PC-9 (cell line): ENCODE data around the gene OPN4.
A peak's percentile ranks its signal among the peaks of the same experiment; 100 is the strongest.

ENCODE experiments used
- EZH2 ChIP-seq: fragments of 200-600 bp; sonication (generic); IDR thresholded peaks from 2 replicates; pipeline ENCODE4 v1.8.0; 2017; ENCODE audit warnings: antibody characterized with exemption, low read depth
- TF ChIP-seq, protein P1 (sequence below): fragments of 200-600 bp; sonication (generic); conservative IDR thresholded peaks from 2 replicates; pipeline ENCODE4 v1.6.1; 2017; ENCODE audit warnings: mixed run types, antibody characterized with exemption, mild to moderate bottlenecking, moderate library complexity

DNA sequence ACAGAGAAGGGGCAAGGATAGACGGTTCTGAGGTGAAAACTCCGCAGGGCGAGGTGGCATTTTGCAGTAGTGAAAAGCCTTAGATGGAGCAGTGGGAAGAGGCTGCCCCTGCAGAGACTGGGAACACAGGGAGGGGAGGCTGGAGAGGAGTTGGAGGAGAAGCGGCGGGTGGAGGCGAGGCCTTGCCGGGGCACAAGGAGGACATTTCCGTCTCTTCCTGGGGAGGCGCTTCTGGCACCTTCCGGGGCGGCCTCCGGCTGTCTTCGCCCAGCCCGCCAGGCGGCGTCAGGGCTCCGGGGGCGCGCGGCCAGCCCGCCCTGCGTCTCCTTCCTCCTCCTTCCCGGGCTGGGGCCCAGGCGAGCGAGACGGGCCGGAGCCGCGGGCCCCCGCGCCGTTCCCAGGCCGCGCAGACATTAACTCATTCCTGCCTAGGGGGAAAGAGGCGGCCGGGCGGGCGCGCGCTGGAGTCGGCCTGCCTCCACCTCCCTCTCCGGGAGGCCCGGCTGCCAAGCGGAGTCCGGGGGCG, 56.7 kb downstream of the OPN4 start:
- TF ChIP-seq, protein P1, sequence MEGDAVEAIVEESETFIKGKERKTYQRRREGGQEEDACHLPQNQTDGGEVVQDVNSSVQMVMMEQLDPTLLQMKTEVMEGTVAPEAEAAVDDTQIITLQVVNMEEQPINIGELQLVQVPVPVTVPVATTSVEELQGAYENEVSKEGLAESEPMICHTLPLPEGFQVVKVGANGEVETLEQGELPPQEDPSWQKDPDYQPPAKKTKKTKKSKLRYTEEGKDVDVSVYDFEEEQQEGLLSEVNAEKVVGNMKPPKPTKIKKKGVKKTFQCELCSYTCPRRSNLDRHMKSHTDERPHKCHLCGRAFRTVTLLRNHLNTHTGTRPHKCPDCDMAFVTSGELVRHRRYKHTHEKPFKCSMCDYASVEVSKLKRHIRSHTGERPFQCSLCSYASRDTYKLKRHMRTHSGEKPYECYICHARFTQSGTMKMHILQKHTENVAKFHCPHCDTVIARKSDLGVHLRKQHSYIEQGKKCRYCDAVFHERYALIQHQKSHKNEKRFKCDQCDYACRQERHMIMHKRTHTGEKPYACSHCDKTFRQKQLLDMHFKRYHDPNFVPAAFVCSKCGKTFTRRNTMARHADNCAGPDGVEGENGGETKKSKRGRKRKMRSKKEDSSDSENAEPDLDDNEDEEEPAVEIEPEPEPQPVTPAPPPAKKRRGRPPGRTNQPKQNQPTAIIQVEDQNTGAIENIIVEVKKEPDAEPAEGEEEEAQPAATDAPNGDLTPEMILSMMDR = peak; percentile 70
- TF ChIP-seq EZH2 = no peak
